Endodermal cell (in vitro differentiated cells): Measurements from ENCODE around the gene SLC28A1. TPM values are rescaled to one million over a fixed set of nuclear protein-coding genes. Genes with fewer than 3 reads are reported as not detected.

Experiments used
- DNase-seq: peaks from one replicate; pipeline ENCODE4 v3.0.0-alpha.2; 2017
- H3K27ac ChIP-seq: 2 replicates; pipeline ENCODE4 v1.5.1; 2013; ENCODE audit warnings: mild to moderate bottlenecking, low read depth, low read length, moderate library complexity
- H3K27me3 ChIP-seq: 2 replicates; pipeline ENCODE4 v1.6.1; 2013; ENCODE audit warnings: mild to moderate bottlenecking, low read length, moderate library complexity; ENCODE audit not compliant: insufficient read depth, control insufficient read depth, poor library complexity, severe bottlenecking
- H3K36me3 ChIP-seq: 2 replicates; pipeline ENCODE4 v1.7.0; 2013; ENCODE audit warnings: mild to moderate bottlenecking, low read length, moderate library complexity; ENCODE audit not compliant: control insufficient read depth, insufficient read depth
- H3K4me1 ChIP-seq: one replicate; pipeline ENCODE4 v1.7.0; 2013; ENCODE audit warnings: low read length; ENCODE audit not compliant: control insufficient read depth, insufficient read depth
- H3K4me3 ChIP-seq: 2 replicates; pipeline ENCODE4 v1.5.1; 2013; ENCODE audit warnings: mild to moderate bottlenecking, low read length, moderate library complexity
- H3K9ac ChIP-seq: 2 replicates; pipeline ENCODE4 v1.6.1; 2013; ENCODE audit warnings: mild to moderate bottlenecking, low read length, moderate library complexity; ENCODE audit not compliant: poor library complexity, severe bottlenecking; ENCODE audit errors: extremely low read depth
- H3K9me3 ChIP-seq: 2 replicates; pipeline ENCODE4 v1.6.1; 2013; ENCODE audit warnings: mild to moderate bottlenecking, low read length, moderate library complexity; ENCODE audit not compliant: control insufficient read depth
- H3K27ac Mint-ChIP-seq: 2 replicates; pipeline ENCODE4 v1.8.0; 2020; ENCODE audit warnings: mixed read lengths
- H3K27me3 Mint-ChIP-seq: 2 replicates; pipeline ENCODE4 v1.8.0; 2021; ENCODE audit warnings: mild to moderate bottlenecking, mixed read lengths; ENCODE audit not compliant: insufficient read depth
- H3K36me3 Mint-ChIP-seq: 2 replicates; pipeline ENCODE4 v1.8.0; 2020; ENCODE audit warnings: low read depth, mixed read lengths
- H3K4me1 Mint-ChIP-seq: 2 replicates; pipeline ENCODE4 v1.8.0; 2020; ENCODE audit warnings: mixed read lengths
- H3K4me3 Mint-ChIP-seq: 2 replicates; pipeline ENCODE4 v1.8.0; 2020; ENCODE audit warnings: mild to moderate bottlenecking, moderate library complexity, mixed read lengths
- H3K9me3 Mint-ChIP-seq: 2 replicates; pipeline ENCODE4 v1.8.0; 2020; ENCODE audit warnings: mild to moderate bottlenecking, mixed read lengths
- CTCF ChIP-seq: fragments of 200-600 bp; sonication (generic); conservative IDR thresholded peaks from 2 replicates; pipeline ENCODE4 v1.5.0; 2021; ENCODE audit warnings: antibody characterized with exemption, mild to moderate bottlenecking
- WGBS, 2 experiments: methylation state at CpG; one replicate each; pipeline versions ENCODE4 v1.1.5 to v1.1.7; 2013; ENCODE audit warnings: missing lambda C conversion rate in 2 of 2, mixed read lengths in 1 of 2; ENCODE audit not compliant: insufficient coverage in 1 of 2, insufficient read length in 1 of 2; 5-methylcytosine and 5-hydroxymethylcytosine counted together
- total RNA-seq, 2 donors: library from RNA; stranded (reverse); fragmentation: NEBNext Ultra II Directional in 1 of 2; extraction: Animal tissue kit (Norgen Biotek cat#: 25700) in 1 of 2; gene quantifications; 2 replicates in 1 of 2; 3 replicates in 1 of 2; pipeline ENCODE4 v1.2.1, GENCODE V29; 2021

Gene SLC28A1
- total RNA-seq, 2 donors from 2014 or later: not detected

GRCh38 chr15:84917452-84917851 lies 33.0 kb downstream of the SLC28A1 start:
- H3K27ac ChIP-seq: no peak overlapping the region
- no peaks in the 10 kb centered on the region for H3K27me3 ChIP-seq
- peaks cover 2% of the 10 kb centered on the region for H3K4me1 Mint-ChIP-seq
- no peaks in the 10 kb centered on the region for H3K9me3 ChIP-seq
- H3K9ac ChIP-seq: no peak overlapping the region
- TF ChIP-seq CTCF: no peak
- H3K36me3 Mint-ChIP-seq: no peaks in the 10 kb centered on the region
- no peaks in the 10 kb centered on the region for H3K9me3 Mint-ChIP-seq
- no peak overlapping the region for H3K27ac Mint-ChIP-seq
- no peak overlapping the region for H3K4me3 Mint-ChIP-seq
- H3K4me1 ChIP-seq: no peaks in the 10 kb centered on the region
- DNase-seq: no peak
- H3K4me3 ChIP-seq: no peak overlapping the region
- no peaks in the 10 kb centered on the region for H3K36me3 ChIP-seq
- H3K27me3 Mint-ChIP-seq: peaks cover 3% of the 10 kb centered on the region
- WGBS, 2 experiments: 95 to 100% methylated on average over 1 of the region's 1 CpG

GRCh38 chr15:84919106-84919667 lies 34.7 kb downstream of the SLC28A1 start:
- no peaks in the 10 kb centered on the region for H3K4me1 ChIP-seq
- no peak overlapping the region for H3K4me3 ChIP-seq
- Mint-ChIP-seq H3K9me3 (no peaks in the 10 kb centered on the region), H3K27me3 (peaks cover 3% of the 10 kb centered on the region), H3K27ac (no peak overlapping the region), H3K4me3 (no peak overlapping the region), H3K4me1 (peaks cover 2% of the 10 kb centered on the region), H3K36me3 (no peaks in the 10 kb centered on the region)
- DNase-seq: no peak
- 91 to 97% methylated on average over 2 of the region's 2 CpGs for WGBS, 2 experiments
- no peaks in the 10 kb centered on the region for H3K9me3 ChIP-seq
- no peaks in the 10 kb centered on the region for H3K36me3 ChIP-seq
- H3K27ac ChIP-seq: no peak overlapping the region
- H3K9ac ChIP-seq: no peak overlapping the region
- no peak for TF ChIP-seq CTCF
- no peaks in the 10 kb centered on the region for H3K27me3 ChIP-seq

- no peaks in the 10 kb centered on the region for H3K4me1 Mint-ChIP-seq
- Histone ChIP-seq H3K27ac (no peak overlapping the region), H3K4me3 (no peak overlapping the region), H3K9me3 (no peaks in the 10 kb centered on the region), H3K9ac (no peak overlapping the region), H3K4me1 (no peaks in the 10 kb centered on the region), H3K36me3 (no peaks in the 10 kb centered on the region), H3K27me3 (no peaks in the 10 kb centered on the region)
- H3K27ac Mint-ChIP-seq: no peak overlapping the region
- DNase-seq: no peak
- no peak for TF ChIP-seq CTCF
- no peaks in the 10 kb centered on the region for H3K9me3 Mint-ChIP-seq
- H3K4me3 Mint-ChIP-seq: no peak overlapping the region
- 83 to 88% methylated on average over 1 to 2 of the region's 2 CpGs for WGBS, 2 experiments
- no peaks in the 10 kb centered on the region for H3K27me3 Mint-ChIP-seq
- no peaks in the 10 kb centered on the region for H3K36me3 Mint-ChIP-seq
Observed at GRCh38 chr15:84921121-84921520, 36.7 kb downstream of the SLC28A1 start.
